COR-L47 (cell line): ENCODE data around the gene PLP2.

Experiments
- DNase-seq: peaks from one replicate; lab custom pipeline; 2025; lab: John Stamatoyannopoulos, UW

Gene PLP2

DNA sequence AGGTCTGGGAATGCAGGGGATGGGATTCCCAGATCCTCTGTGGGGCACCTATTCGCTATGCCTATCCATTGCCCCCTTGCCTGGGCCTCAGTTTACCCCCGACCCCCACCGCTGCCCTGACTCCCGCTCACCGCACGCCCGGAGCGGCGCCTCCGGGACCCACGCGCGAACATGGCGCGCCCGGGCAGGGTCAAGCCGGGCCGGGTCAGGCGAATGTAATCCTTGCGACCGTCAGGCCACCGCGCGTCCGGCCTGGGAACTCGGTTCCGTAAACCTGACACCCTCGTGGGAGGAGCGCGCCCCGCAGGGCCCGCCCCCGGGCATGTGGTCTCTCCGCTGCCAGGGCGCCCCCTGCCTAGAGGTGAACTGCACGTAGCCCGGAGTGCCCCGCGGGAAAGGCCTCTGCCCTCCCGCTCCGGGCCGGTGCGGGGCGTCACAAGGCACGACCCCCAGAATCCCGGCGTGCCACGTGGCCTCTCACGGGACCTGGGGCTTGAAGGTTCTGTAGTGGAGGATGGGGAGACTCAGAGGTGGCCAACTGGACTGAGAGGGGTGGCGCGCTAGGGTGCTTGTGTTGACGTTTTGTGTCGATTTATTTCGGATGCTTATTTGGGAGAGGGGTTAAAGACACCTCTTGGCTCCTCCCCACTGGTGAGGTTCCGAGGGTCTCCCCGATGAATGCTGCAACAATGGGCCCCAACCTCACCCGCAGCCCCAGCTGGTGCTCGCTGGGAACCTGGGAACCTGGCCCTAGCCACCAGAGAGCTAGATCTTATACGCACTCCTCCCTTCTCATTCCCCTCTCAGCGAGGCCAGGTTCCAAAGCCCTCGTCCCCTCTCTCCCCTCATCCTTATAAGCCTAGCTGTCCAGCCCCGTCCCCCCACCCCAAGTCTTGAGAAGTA is 14.7 kb downstream of the PLP2 start, which contains the start of gene PRICKLE3:
TSS of gene PRICKLE3 (minus strand) at position 249 of the 903 bp plus-strand sequence. CDS start at position 173, 76 bp downstream.
- peak; percentile 15 for DNase-seq

DNA sequence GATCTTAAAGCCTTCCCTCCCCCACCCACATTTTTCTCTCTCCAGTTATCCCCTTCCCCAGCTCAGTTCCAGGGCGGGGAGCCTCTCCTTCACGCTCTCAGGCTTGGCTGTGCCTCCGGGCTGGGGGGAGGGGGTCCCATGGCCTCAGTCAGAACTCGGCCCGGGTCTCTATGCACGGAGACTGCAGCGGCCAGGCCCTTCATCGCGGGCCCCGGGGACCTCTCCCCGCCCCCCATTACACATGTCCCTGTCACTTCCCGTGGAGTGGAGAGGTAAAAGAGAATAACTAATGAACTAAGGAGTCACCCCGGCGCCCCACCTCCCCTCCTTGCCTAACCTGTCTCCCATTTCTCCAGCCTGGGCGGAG is 15.3 kb downstream of the PLP2 start:
- no peak for DNase-seq

DNA sequence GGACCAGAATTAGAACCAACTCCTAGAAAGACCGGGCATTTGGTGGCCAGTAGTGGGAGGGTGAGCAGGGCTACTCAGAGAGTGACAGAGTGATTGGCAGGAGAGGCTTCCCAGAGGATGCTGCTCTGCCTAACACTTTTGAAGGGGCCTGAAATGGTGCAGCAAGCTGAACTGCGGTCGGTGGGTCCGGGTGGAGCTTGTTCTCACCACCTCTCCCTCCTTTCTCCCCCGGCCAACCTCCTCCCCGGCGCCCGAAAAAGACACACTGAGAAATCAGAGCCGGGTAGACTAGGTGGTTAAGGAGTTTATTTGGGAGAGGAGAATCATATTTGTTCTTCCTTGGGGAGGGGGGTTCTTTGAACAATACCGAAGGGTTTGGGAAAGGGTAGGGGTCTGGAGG is 15.8 kb downstream of the PLP2 start:
- DNase-seq, result no peak

- no peak for DNase-seq
These were observed 16.9 kb downstream of the PLP2 start for GRCh38 chrX:49188468-49189076.

- no peak for DNase-seq
These were observed 17.9 kb downstream of the PLP2 start for GRCh38 chrX:49189606-49190005.

GRCh38 chrX:49190821-49191573 is 19.3 kb downstream of the PLP2 start:
- DNase-seq, result peak; percentile 92

DNA sequence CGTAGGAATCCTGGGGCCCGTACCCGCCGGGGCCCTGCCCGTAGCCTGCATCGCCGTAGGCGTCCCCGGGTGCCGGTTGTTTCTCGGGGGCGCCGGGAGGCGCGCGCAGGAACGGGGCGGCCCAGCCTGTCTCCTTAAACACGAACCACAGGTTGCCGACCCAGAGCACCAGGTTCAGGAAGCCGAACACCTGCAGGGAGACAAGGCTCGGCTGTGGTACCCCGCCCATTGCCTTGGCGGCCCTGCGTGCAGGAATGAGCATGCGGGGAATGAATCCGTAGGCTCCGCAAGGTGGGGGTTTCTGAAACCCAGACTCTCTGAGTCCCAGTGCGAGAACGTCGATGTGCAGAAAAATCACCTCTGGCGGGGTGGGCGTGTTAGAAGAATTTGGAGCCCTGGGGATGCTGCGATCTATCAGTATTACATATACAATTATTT is 19.9 kb downstream of the PLP2 start:
- no peak for DNase-seq

- no peak for DNase-seq
These were observed 21.1 kb downstream of the PLP2 start for GRCh38 chrX:49192722-49193328.

DNA sequence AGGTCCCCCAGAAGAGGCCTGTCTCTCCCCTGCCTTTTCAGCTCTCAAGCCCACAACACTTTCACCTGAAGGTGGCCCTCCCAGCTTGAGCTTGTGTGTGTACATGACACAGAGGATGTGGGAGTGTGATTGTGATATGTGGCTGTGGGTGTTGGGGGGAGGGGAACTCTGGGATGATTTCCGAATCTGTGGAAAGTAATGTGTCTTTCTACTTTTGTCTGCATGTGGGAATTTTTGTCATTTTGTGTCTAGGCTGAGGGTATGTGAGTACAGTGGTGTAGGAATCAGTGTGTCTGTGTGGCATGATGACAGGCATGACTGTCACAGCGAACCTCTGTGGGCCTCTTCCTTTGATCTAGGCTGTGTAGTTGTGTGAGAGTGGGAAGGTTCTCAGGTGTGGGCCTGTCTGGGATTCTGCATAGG is 21.9 kb downstream of the PLP2 start:
- DNase-seq, result no peak

DNA sequence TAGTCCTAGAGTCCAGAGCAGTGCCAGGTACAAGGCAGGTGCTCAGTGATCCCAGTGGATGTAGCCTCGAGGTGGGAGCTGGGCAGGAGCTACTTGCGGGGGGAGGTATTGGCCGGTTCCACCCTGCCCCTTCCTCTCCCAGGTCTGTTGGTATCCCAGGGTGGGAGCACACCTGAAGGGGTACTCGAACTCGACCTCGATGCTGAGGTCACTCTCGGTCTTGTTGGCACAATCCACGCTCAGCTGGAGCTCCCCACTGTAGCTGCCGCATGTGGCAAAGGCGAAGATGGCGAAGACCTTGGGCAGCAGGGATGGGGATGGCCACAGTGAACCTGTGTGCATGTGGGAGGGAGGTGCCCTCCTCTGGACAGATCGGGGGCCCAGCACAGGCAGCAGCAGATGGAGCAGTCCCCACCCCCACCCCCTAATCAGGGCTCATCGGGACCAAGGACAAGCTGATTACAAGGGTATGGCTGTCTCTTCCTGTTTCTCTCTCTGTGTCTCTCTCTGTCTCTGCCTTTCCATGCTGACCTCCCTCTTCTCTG is 25.9 kb downstream of the PLP2 start:
- no peak for DNase-seq

DNA sequence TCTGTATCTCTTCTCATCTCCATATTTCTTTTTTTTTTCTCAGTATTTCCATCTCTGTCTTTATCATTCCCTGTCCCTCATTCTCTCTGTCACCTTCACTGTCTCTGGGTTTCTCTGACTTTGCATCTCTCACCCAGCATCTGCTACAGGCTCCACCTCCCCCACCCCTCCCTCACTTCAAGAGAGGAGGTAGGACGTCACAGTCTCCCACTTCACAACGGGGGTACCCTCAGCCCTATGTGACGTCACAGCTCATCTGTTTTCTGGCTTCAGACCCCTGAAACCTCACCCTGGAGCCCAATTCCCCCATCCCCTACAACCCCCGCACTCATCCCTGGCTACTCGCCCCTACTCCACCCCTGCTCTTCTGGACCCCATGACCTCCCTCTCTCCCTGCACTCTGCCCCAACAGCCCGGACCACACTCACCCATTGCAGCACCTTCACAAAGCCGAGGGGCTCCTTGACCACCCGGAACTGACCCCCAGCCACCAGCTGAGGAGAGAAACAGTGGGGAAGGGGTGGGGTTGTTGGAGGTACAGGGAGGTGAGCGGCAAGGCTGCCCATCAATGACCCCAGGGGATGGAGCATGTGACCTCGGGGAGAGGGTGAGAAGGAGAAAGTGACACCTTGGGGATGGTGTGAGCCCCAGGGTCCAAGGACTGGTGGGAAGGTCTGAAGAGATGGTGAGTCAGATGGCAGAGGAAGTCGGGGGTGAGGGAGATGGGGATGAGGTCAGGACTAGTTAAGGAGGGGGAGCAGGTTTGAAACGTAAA is 27.0 kb downstream of the PLP2 start:
- no peak for DNase-seq

- no peak for DNase-seq
These were observed 27.6 kb downstream of the PLP2 start for GRCh38 chrX:49199315-49199595.

DNA sequence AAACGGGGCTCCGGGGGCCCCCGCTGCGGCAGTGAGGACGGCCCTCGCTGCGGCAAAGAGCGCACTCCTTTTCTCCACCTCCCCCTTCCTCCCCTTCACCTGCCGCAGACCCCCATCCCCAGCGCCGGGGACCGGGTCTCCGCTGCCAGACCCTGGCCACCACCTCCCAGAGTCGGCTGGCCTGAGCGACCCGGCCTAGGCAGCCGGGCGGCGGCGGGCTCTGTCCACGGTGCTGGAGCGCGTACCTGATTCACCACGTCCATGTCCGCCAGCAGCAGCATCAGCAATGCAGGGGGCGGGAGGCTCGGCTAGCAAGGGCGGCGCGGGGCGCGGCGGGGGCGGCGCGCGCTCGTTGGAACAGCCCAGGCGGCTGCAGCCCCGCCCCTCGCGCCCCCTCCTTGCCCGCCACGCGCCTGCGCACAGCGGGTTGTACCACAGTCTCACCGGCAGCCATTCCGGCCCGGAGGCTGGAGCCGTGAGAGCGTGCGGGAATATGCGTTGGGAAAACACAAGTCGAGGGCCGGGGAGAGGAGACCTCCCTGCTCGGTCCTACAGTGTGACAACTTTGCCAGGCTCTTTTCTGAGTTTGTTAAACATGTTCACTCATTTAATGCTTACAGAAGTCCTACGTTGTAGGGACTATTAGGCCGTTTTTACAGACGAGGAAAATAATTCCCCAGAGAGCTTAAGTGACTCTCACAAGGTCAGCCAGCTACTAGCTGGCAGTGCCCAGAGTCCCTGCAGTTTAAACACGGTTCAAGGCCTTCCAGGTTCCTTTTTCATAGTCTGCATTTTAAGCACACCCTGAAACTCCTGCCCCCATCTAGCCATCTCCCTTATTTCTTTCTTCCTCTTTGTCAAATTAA is 28.4 kb downstream of the PLP2 start, which contains the start of gene SYP:
TSS of gene SYP (minus strand) at position 288 of the 866 bp plus-strand sequence. CDS start at position 281, 7 bp downstream.
- peak; percentile 69 for DNase-seq

- no peak for DNase-seq
These were observed 30.3 kb downstream of the PLP2 start for GRCh38 chrX:49202022-49202421.

DNA sequence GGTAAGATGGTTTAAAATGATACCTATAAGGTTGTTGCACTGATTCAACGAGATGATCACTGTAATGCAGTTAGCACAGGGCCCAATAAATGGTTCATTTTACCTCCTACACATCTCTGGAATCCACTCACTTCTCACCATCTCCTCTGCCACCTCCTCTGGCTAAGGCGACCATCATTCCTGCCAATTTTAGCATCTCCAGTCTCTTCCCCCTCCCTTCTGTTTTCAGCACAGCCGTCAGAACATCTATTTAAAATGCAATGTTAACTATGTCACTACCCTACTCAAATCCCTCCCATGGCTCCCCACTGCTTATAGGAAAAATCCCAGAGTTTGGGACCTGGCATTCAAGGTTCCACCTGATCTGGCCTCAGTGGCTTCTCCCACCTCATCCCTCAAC is 31.8 kb downstream of the PLP2 start:
- no peak for DNase-seq

DNA sequence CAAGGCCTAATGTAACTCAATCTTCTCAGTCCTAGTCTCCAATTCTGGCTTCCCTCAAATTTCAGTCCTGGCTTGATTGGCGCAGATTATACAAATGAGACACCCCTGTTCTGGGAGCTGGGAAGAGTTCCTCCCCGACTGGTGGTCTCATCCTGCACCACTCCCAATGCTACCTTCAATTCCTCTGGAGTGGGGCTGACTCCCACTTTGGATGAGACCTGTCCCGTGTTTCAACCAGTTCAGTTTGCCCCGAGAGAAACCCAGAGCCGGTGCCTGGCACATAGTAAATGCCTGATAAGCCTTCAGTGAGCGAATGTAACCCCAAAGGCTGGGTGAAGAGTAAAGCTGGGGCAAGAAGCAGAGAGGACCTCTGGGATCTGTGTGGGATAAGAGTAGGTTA is 32.3 kb downstream of the PLP2 start:
- DNase-seq, result no peak

DNA sequence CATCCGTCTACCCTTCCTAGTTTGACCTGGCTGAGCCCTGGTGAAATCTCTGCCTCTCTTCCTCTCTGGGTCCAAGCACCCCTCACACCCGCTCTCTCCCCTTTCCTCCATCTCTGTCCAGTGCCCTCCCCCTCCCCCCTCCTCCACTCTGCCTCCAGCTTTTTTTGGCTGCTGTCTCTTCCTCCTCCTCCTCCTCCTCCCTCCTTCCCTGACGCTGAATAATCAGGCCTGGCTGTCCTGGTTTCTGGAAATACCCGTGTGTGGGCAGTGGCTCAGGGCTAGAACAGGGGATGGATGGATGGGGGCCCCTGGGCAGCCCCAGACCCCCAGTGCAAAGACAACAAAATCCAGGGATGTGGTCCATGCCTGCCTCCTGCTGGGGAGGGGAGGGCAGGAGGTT is 33.0 kb downstream of the PLP2 start:
- DNase-seq, result no peak

GRCh38 chrX:49205443-49205842 is 33.7 kb downstream of the PLP2 start:
- no peak for DNase-seq

DNA sequence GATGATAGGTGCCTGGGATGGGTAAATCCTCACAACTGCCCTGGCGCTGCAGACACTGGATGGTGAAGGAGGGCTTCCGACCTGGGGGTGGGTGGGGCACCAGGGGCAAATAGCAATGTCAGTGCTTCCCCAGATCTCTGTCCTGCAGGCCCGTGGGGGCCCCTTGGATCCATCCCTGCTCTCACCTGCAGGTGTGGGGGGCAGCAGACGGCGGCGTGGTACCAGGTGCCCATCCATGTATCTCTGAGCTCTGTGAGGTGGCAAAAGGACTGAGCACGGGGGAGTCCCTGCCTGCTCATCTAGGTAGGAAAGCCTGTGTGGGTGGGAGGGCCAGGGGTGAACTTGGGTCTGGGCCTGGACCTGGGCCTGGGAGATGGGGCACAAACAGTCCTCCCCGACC is 34.8 kb downstream of the PLP2 start:
- no peak for DNase-seq

- no peak for DNase-seq
These were observed 36.7 kb downstream of the PLP2 start for GRCh38 chrX:49208399-49208798.
